A673 (cell line): ENCODE data around the gene PTPN11.

Source experiments
- EZH2 ChIP-seq: fragments of 200-600 bp; sonication (generic); IDR thresholded peaks from 2 replicates; pipeline ENCODE4 v1.6.1; 2017; ENCODE audit warnings: borderline replicate concordance, low read depth, mild to moderate bottlenecking, mixed read lengths, antibody characterized with exemption, low read length; ENCODE audit not compliant: poor library complexity, severe bottlenecking
- TF ChIP-seq, protein P1 (sequence below): fragments of 300-800, 200-600 bp; sonication (generic); conservative IDR thresholded peaks from 2 replicates; pipeline ENCODE4 v1.5.1; 2017; ENCODE audit warnings: low read depth, mild to moderate bottlenecking, antibody characterized with exemption, low read length, moderate library complexity, mixed read lengths

DNA sequence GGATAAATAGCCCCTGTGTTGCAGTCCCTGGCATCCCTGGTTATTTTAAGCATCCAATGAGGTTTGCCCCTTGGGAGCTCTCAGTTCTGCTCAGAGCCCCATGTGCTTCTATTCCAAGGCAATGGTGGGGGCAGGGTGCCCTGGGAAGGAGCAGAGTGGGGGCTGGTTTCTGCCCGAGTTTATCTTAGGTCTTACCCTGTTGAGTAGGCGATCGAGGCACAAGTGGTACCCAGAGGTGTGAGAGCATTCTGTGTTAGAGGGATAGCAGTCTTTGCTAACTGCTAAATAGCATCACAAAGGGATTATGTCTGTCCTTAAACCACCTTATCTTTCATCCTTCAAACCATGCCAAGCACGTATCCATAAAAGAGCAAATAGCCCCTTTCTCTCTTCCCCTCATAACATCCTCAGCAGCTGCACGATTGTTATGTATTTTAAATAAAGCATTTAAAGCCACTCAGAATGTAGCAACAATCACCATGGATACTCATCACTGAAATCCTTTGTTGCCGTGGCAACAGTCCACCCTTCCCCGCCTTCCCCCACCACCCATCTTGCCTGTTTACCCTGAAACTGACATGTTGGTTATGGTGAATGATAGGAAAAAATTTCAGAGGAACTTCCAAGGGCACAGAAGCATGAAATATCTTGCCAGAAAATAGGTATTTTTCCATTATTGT lies 139.3 kb downstream of the PTPN11 start:
- TF ChIP-seq, protein P1, sequence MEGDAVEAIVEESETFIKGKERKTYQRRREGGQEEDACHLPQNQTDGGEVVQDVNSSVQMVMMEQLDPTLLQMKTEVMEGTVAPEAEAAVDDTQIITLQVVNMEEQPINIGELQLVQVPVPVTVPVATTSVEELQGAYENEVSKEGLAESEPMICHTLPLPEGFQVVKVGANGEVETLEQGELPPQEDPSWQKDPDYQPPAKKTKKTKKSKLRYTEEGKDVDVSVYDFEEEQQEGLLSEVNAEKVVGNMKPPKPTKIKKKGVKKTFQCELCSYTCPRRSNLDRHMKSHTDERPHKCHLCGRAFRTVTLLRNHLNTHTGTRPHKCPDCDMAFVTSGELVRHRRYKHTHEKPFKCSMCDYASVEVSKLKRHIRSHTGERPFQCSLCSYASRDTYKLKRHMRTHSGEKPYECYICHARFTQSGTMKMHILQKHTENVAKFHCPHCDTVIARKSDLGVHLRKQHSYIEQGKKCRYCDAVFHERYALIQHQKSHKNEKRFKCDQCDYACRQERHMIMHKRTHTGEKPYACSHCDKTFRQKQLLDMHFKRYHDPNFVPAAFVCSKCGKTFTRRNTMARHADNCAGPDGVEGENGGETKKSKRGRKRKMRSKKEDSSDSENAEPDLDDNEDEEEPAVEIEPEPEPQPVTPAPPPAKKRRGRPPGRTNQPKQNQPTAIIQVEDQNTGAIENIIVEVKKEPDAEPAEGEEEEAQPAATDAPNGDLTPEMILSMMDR = no peak
- TF ChIP-seq EZH2 = no peak
